Mononuclear cell (primary cell): ENCODE measurements around the gene COX6A2. TPM values are rescaled to one million over a fixed set of nuclear protein-coding genes. Genes with fewer than 3 reads are reported as not detected.
A peak's percentile ranks its signal among the peaks of the same experiment; 100 is the strongest.

Source experiments
- H3K27me3 ChIP-seq: 2 replicates; pipeline ENCODE4 v1.6.0; 2011; ENCODE audit warnings: low read length, control low read depth; ENCODE audit not compliant: insufficient read depth
- H3K4me1 ChIP-seq: 2 replicates; pipeline ENCODE4 v1.5.1; 2011; ENCODE audit warnings: mild to moderate bottlenecking, low read length, control low read depth; ENCODE audit not compliant: insufficient read depth
- H3K4me3 ChIP-seq: 2 replicates; pipeline ENCODE4 v1.5.1; 2011; ENCODE audit warnings: mild to moderate bottlenecking, low read length, moderate library complexity
- H3K9me3 ChIP-seq: 2 replicates; pipeline ENCODE4 v1.5.1; 2011; ENCODE audit warnings: low read depth, mild to moderate bottlenecking, control low read depth, low read length
- total RNA-seq: library from RNA; depleted of rRNA; stranded (reverse); fragments of >200 nt; gene quantifications from one replicate; pipeline ENCODE4 v1.2.3, GENCODE V29; 2012

The COX6A2 gene
- total RNA-seq: not detected

DNA sequence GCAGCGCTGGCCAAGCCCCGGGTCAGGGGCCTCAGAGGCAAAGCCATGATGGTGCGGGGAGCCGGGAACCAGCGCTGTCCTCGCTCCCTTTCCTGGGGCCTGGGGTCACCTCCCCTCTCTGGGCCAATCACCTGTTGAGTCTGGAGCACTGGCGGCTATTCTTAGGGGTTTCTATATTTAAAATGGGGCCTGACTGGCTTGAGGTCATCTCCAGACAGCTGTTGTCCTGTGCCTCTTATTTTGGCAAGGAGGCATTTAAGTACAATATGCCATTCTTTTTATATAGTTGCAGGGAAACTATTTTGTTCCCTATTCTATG lies at the start of gene COX6A2:
Gene COX6A2 (minus strand): TSS at position 82 of the 319 bp plus-strand sequence. CDS start 35 bp downstream, at position 47.
- no peaks in the 10 kb centered on the region for H3K27me3 ChIP-seq
- peaks cover 5% of the 10 kb centered on the region for H3K4me1 ChIP-seq
- H3K9me3 ChIP-seq: no peaks in the 10 kb centered on the region
- H3K4me3 ChIP-seq: peak within 1 kb of the TSS; percentile 24

DNA sequence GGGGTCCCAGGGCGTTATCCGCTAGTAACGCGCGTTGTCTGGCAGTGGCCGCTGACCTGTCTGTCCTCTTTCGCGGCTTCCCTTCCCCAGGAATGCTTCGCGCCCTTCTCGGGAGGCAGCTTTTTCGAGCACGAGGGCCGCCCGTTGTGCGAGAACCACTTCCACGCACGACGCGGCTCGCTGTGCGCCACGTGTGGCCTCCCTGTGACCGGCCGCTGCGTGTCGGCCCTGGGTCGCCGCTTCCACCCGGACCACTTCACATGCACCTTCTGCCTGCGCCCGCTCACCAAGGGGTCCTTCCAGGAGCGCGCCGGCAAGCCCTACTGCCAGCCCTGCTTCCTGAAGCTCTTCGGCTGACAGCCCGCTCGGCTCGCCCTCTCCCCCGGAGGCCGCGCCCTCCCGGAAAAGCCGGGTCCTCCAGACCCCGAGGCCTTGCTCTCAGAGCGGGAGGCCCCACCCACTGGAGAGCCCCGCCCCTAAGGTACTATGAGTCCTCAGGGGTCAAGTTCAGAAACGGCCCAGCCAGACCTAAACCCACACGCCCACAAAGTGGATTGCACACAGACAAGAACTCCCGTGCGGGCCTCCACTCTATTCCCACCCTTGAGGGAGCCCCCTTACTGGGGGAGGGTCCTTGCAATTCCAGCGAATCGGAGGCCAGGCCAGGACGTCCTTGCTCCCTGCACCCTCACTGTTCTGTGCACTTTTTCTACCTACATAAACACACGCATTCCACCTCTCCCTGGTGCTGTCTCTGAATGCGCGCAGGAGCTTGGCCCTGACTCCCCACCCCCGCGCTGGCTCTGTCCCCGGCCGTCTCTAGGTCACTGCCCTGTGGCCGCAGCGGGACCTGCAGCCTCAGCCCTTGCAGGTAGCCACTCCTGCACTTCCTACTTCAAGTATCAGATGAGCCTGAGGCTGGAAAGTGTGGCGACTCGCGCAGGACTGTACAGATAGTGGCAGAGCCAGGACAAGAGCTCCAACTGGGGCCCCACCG lies 49.4 kb upstream of the COX6A2 start:
- Histone ChIP-seq H3K9me3 (no peaks in the 10 kb centered on the region), H3K4me1 (peaks cover 21% of the 10 kb centered on the region), H3K4me3 (peak overlapping the region; percentile 33), H3K27me3 (peaks cover 2% of the 10 kb centered on the region)

- Histone ChIP-seq H3K9me3 (no peaks in the 10 kb centered on the region), H3K4me1 (peaks cover 28% of the 10 kb centered on the region), H3K4me3 (peak overlapping the region; percentile 41), H3K27me3 (peaks cover 8% of the 10 kb centered on the region)
Observed at GRCh38 chr16:31476303-31477219, 48.4 kb upstream of the COX6A2 start.

- Histone ChIP-seq H3K27me3 (peaks cover 10% of the 10 kb centered on the region), H3K4me1 (peaks cover 31% of the 10 kb centered on the region), H3K4me3 (no peak overlapping the region), H3K9me3 (no peaks in the 10 kb centered on the region)
Observed at GRCh38 chr16:31475946-31476302, 47.8 kb upstream of the COX6A2 start.

GRCh38 chr16:31474773-31475738 lies 46.9 kb upstream of the COX6A2 start:
- H3K4me3 ChIP-seq: no peak overlapping the region
- H3K4me1 ChIP-seq: peaks cover 31% of the 10 kb centered on the region
- H3K9me3 ChIP-seq: no peaks in the 10 kb centered on the region
- H3K27me3 ChIP-seq: peaks cover 10% of the 10 kb centered on the region

DNA sequence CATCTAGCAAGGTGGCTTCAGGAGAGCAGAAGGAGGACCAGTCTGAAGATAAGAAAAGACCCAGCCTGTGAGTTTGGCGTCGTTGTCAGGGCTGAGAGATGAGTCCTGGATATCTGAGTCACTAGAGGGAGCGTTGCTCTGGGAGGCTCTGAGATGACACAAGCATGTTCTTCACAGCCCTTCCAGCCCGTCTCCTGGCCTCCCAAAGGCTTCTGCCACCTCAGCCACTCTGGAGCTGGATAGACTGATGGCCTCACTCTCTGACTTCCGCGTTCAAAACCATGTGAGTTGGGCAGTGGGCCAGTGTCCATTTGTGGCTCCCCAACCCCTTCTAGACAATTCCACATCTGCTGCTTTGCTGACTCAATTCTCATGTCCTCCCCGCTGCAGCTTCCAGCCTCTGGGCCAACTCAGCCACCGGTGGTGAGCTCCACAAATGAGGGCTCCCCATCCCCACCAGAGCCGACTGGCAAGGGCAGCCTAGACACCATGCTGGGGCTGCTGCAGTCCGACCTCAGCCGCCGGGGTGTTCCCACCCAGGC lies 46.1 kb upstream of the COX6A2 start:
- Histone ChIP-seq H3K4me3 (no peak overlapping the region), H3K4me1 (peaks cover 31% of the 10 kb centered on the region), H3K9me3 (no peaks in the 10 kb centered on the region), H3K27me3 (peaks cover 10% of the 10 kb centered on the region)

DNA sequence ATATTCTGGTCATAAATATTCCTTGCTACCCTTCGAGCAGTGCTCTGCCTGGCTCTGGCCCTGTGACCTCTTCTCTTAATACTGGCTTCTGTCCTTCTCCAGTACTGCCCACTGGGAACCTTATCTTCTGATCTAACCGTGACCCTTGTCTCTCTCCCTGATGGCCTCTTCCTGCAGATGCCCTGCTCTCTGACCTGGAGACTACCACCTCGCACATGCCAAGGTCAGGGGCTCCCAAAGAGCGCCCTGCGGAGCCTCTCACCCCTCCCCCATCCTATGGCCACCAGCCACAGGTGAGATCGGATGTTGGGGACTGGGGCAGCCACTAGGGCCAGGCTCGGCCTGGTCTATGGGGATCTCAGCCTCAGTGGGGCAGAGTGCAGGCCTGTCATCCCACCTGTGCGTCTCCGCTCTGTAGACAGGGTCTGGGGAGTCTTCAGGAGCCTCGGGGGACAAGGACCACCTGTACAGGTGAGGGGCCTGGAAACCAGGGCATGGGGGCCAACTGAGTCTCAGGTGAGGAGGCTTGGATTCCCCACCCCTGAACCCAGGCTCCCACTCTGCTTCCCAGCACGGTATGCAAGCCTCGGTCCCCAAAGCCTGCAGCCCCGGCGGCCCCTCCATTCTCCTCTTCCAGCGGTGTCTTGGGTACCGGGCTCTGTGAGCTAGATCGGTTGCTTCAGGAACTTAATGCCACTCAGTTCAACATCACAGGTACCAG lies 45.3 kb upstream of the COX6A2 start:
- no peak overlapping the region for H3K4me3 ChIP-seq
- H3K9me3 ChIP-seq: no peaks in the 10 kb centered on the region
- H3K27me3 ChIP-seq: peaks cover 10% of the 10 kb centered on the region
- H3K4me1 ChIP-seq: peaks cover 31% of the 10 kb centered on the region

- no peaks in the 10 kb centered on the region for H3K9me3 ChIP-seq
- peaks cover 30% of the 10 kb centered on the region for H3K4me1 ChIP-seq
- no peak overlapping the region for H3K4me3 ChIP-seq
- peaks cover 10% of the 10 kb centered on the region for H3K27me3 ChIP-seq
Observed at GRCh38 chr16:31472709-31473203, 44.6 kb upstream of the COX6A2 start.

GRCh38 chr16:31471875-31472708 lies 43.9 kb upstream of the COX6A2 start, which contains the start of gene TGFB1I1:
Gene TGFB1I1 (plus strand): TSS chr16:31472152. CDS start chr16:31472189, 37 bp downstream.
- no peak within 1 kb of the TSS for H3K4me3 ChIP-seq
- peaks cover 10% of the 10 kb centered on the region for H3K27me3 ChIP-seq
- H3K9me3 ChIP-seq: no peaks in the 10 kb centered on the region
- peaks cover 29% of the 10 kb centered on the region for H3K4me1 ChIP-seq

DNA sequence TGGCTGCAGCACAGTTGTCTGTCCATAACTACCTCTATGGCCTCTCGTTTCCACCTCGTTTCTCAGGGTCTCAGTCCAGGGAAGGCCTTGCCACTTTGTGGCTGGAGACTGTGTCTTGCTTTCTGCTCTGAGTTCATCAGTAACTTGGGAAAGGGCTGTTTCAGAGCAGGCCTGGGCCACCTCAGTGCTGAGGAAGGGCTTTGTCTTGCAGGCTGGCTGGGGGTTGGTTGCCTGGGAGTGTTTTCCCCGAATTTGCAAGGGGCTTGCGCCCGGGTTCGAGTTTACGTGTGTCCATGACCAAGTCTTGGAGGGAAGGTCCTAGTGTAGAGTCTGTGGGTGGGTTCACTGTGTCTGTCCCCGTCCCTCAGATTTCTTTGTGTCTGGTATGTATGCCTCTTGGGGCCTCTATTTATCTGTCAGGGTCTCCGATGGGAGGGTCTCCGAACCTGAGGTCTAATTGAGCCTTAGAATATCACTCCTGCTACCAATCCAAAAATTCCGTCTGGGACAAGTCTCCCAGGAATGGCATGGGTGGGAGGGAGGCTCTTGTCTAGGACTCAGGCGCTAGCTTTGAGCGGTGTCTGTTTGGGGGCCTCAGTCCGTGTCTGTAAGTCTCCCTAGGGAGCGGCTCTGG lies 43.2 kb upstream of the COX6A2 start:
- no peak overlapping the region for H3K4me3 ChIP-seq
- H3K27me3 ChIP-seq: peaks cover 10% of the 10 kb centered on the region
- no peaks in the 10 kb centered on the region for H3K9me3 ChIP-seq
- H3K4me1 ChIP-seq: peaks cover 26% of the 10 kb centered on the region

- Histone ChIP-seq H3K9me3 (no peaks in the 10 kb centered on the region), H3K27me3 (peaks cover 10% of the 10 kb centered on the region), H3K4me1 (peaks cover 20% of the 10 kb centered on the region)
Observed at GRCh38 chr16:31470615-31471014, 42.5 kb upstream of the COX6A2 start.

DNA sequence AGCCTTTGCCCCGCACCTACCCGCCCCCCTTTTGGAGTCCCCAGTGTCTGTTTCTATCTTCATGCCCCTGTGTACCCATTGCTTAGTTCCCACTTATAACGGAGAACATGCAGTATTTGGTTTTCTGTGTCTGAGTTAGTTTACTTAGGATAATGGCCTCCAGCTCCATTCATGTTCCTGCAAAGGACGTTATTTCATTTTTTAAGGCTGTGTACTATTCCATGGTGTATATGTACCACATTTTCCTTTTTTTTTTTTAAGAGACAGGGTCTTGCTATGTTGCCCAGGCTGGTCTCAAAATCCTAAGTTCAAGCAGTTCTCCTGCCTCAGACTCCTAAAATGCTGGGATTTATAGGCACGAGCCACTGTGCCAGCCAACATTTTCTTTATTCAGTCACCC lies 39.7 kb upstream of the COX6A2 start:
- peaks cover 10% of the 10 kb centered on the region for H3K27me3 ChIP-seq
- no peak overlapping the region for H3K4me3 ChIP-seq
- no peaks in the 10 kb centered on the region for H3K9me3 ChIP-seq
- H3K4me1 ChIP-seq: peaks cover 20% of the 10 kb centered on the region

More at GRCh38 chr16:31470615-31471014, 42.5 kb upstream of the COX6A2 start:
- no peak overlapping the region for H3K4me3 ChIP-seq
